OCI-M2 (cell line): Measurements from ENCODE around the gene BRME1.
A peak's percentile ranks its signal among the peaks of the same experiment; 100 is the strongest.

Source experiments
- DNase-seq: peaks from one replicate; lab custom pipeline; 2025; ENCODE audit not compliant: unreplicated experiment; lab: John Stamatoyannopoulos, UW

BRME1 gene

DNA sequence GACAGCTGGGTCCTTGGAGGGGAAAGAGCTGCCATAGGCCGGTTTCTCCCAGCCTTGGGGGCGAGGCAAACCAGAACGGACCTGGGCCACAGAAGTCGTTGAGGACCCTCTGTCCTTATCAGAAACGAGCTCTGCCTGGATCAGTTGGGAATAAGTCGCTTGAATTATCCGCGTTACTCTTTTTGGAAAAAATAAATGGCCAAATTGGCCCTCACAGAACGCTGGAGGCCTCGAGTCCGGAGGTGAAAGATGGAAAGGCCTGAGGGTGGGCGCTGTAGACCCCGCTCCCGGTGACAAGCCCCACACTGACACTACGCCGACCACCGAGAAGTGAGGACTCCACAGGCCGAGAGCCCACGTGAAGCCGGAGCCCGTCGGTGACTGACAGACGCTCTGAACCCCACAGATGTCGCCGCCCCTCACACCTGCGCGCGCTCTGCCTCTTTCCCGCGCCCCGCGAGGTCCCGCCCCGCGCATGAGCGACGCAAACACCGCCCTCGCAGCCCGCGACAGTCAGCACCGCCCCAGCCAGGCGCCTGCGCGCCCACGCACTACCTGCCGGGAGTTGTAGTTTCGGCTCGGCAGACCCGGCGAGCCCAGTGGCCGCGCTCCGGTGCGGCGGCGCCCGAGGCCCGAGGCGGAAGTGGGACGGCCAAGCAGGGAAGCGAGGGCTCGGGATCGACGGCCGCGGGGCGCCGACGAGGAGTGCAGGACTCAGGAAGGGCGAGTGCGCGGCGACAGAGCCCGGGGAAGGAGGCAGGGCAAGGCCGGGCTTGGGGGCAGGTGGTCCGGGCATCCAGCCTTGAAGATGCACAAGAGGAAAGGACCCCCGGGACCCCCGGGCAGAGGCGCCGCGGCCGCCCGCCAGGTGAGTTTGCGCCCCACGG lies at the start of gene BRME1, which contains the start of gene CC2D1A:
TSS of gene BRME1 (minus strand) at position 484 of the 887 bp plus-strand sequence. CDS start 1,225 bp downstream, outside the sequence.
TSS of gene CC2D1A (plus strand) at position 568 of the 887 bp plus-strand sequence. CDS start at position 809, 241 bp downstream.
- DNase-seq: peak; percentile 99

DNA sequence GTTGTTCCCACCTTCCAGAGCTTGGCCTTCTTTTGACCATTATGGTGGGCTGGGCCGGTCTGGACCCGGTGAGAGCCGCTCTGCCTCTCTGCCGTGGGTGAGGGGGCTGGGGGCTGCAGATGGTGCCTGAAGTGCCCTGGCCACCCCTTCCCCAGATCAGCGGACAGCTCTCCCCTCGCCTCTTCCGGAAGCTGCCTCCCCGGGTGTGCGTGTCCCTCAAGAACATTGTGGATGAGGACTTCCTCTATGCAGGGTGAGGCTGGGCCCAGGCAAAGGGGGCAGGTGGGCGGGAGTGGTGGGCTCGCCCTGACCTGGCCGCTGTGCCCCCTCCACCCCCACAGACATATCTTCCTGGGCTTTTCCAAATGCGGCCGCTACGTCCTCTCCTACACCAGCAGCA lies 48.3 kb upstream of the BRME1 start:
- DNase-seq: no peak

DNA sequence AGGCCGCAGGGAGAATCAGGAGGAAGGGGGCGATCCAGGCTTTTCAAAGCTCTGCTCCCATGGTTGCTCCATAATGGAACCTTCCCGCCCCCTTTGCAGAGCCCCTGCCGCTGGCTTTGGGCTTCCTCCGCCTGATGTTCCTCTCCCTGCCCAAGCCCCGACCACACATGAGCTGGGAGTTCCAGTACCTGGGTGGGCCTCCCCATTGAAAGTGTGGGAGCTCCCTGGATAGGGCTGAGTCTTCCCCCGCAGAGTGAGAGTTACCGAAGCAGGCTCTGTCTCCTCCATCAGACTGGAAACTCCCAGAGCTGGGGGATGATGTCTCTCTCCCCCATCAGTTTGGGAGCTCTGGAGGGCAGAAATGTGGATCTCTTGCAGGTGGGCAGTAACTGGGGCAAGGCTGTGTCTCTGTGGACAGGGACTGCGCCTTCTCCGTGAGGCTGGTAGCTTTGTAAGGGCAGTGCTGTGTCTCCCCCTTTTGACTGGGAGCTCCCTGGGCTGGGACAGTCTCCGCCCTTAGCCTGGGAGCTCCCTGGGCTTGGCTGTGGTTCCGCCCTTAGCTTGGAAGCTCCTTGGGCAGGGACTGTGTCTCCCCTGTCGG lies 47.1 kb upstream of the BRME1 start:
- no peak for DNase-seq

- DNase-seq: peak; percentile 100
Measured at GRCh38 chr19:13952154-13952930, 46.4 kb upstream of the BRME1 start, which contains the start of gene DCAF15. DCAF15 (plus strand) TSS chr19:13952509; CDS start chr19:13952513, 4 bp downstream.

GRCh38 chr19:13951799-13952153 lies 45.9 kb upstream of the BRME1 start:
- DNase-seq: no peak

GRCh38 chr19:13951043-13951442 lies 45.1 kb upstream of the BRME1 start:
- no peak for DNase-seq

DNA sequence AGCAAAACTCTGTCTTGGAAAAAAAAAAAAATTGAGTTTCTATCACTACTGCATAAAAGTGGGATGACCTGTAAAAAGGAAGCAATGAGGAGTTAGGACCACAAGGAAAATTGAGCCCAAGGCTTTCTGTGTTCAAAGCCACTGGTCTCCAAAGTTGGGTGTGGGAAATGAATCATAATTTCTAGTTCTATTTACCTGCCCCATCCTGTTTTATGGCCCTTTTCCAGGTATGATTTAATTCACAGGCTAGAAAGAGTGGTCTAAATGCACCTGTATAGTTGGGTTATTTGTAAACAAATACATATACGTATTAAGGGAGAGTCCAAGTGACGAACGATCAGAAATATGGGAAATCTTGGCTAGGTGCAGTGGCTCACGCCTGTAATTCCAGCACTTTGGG lies 40.5 kb upstream of the BRME1 start:
- DNase-seq: no peak

DNA sequence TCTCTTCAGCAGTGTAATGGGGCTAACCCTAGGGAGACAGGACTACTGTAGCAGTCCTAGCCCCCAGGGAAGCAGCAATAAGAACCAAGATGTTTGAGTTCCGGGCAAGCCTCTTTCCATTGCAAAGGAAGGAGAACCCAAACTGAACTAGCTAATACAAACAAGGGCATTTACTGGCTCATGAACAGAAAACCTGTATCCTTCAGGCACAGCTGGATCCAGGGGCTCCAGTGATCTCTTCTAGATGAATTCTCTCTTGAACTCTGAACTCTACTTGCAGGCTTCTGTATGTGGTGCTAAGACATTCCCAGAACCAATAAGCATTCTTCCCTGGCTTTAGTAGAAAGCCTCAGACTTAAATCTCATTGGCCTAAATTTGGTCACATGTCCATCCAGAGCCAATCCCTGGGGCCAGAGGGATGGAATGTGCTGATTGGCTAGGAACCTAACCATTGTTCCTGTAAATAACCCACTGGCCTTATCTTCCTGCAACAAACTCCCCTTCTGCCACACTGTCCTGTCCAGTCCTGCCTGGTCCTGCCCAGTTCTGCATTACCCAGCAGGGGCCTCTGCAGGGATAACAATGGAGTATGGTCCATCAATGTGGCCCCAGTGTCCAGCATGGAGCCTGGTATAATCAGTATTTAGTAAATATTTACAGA lies 36.2 kb upstream of the BRME1 start:
- no peak for DNase-seq

- no peak for DNase-seq
Measured at GRCh38 chr19:13938301-13939064, 32.6 kb upstream of the BRME1 start, which contains the start of gene PODNL1. PODNL1 (minus strand) TSS chr19:13938417; CDS start chr19:13938181, 236 bp downstream.

DNA sequence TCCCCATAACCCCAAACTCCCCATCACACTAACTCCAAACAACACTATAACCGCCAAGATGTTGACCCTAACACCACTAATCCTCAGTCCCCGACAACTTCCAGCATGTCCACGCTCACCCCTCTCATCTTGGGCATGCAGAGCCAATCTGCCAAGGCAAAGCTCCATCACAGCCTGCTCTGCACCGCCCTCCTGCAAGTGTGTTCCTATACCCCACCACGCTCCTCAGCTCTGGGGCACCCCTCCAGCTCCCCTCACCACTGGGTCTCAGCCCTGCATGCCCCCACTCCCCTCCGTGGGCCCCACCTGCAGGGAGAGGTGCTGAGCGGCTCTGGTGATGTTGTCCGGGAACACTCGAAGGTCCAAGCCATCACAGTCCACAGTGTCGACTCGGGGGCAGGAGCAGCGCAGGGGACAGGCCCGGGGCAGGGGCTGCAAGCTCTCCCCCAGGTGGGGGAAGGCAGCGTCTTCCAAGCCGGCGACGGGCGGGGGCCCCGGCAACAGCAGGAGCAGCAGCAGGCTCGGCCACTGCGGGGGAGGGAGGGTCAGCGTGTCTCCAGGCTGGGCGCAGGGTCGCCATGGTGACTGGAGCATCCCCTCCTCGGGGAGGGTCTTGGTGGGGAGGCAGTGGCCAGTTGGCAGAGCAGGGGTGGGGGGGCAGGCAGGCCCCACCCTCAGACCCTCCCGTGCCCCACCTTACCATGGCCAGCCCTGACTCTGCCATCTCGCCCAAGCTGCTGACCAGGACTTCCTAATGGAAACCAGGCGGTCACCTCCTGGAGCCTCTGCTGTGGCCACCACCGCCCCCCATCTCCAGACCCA lies 31.8 kb upstream of the BRME1 start:
- no peak for DNase-seq

GRCh38 chr19:13935765-13936510 lies 30.0 kb upstream of the BRME1 start:
- no peak for DNase-seq

- no peak for DNase-seq
Measured at GRCh38 chr19:13934785-13935109, 28.8 kb upstream of the BRME1 start.

DNA sequence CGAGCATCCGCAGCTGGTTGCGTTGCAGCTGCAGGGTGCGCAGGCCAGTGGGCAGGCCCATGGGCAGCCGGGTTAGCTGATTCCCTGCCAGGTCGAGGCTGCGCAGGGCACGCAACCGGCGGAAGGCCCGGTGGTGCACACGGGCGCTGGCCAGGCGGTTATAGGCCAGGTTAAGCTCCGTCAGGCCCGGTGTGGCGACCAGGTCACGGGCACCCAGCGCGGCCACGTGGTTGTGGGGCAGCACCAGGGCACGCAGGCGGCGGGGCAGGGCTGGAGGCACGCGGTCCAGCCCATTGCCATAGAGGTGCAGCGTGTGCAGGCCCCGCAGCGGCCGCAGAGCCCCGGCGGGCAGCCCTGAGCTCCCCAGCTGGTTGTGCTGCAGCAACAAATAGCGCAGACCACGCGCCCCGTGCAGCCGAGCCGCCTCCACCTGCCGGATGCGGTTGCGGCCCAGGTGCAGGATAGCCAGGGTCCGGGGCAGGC lies 27.0 kb upstream of the BRME1 start:
- no peak for DNase-seq

DNA sequence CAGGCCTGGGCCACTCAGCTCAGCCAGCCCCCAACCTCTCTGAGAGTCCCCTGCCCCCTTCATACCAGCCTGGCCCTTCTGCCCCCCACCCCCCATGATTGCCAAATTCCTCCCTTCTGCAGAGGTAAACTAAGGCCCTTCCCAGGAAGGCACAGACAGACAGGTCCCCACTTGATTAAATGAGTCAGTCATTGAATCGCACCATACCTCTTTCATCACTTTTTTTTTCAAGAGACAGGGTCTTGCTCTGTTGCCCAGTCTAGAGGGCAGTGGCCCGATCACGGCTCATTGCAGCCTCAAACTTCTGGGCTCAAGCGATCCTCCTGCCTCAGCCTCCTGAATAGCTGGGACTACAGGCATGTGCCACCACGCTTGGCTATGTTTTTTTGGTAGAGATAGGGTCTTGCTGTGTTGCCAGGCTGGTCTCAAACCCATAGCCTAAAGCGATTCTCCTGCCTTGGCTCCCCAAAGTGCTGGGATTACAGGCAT lies 26.3 kb upstream of the BRME1 start:
- no peak for DNase-seq

DNA sequence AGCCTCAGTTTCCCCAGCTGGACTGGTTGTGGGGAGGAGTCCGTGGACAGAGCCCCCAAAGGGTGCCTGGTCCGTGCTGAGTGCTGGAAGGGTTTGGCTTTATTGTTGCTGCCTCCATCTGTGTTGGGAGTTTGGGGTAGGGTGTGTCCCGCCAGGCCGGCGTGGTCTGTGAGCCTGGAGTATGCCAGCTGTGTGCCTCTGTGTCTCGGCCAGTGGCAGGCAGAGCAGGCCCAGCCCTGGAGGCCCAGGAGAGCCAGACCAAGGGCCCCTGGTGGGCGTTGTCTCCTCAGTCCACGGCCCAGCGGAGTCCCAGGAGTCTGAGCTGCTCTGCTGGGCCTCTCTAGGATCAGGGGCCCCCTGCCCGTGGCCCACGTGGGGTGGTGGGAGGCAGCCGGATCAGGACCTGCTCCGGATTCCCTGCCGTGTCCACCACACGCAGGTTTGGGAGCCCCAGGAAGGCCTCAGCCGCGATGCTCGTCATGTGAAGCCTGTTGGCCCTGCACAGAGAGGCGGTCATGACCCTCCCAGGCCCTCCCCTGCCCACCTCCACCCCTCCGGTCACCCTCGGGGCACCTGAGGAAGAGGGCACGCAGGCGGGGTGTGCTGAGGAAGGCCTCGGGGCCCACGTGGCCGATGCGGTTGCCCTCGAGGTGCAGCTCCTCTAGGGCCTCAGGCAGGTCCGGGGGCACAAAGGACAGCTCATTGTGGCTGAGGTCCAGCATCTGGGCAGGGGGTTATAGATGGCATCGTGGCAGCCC lies 25.7 kb upstream of the BRME1 start:
- no peak for DNase-seq

- DNase-seq: no peak
Measured at GRCh38 chr19:13930402-13930801, 24.5 kb upstream of the BRME1 start.

DNA sequence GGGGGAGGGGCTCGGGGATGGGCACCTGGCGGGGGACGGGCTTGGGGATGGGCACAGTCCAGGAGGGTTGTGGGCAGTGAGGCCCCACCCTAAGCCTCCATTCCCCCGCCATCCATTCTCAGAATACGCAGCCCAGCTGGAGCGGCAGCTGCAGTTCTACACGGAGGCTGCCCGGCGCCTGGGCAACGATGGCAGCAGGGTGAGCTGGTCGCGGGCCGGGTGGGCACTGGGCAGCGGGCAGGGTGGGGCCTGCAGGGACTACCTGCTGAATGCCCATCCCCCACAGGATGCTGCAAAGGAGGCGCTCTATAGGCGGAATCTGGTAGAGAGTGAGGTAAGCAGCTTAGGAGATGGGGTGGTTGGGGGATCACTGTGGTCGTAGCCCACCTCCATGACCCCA lies 24.0 kb upstream of the BRME1 start:
- no peak for DNase-seq

GRCh38 chr19:13929340-13929739 lies 23.4 kb upstream of the BRME1 start:
- no peak for DNase-seq
